HuH-7 (cell line): Measurements from ENCODE around the gene STIM2.
"Not testable (repeated sequence)": the region's sequence is repeated elsewhere in the genome, so short reads cannot be mapped to it uniquely, and the experiment has no call there.

Source experiments
- DNase-seq: peaks from one replicate; pipeline ENCODE4 v3.0.0; 2011; ENCODE audit warnings: low spot score

The STIM2 gene

GRCh38 chr4:26860157-26860921, at the start of gene STIM2:
STIM2 (plus strand) TSS chr4:26860841.
- peak; percentile 95 for DNase-seq

DNA sequence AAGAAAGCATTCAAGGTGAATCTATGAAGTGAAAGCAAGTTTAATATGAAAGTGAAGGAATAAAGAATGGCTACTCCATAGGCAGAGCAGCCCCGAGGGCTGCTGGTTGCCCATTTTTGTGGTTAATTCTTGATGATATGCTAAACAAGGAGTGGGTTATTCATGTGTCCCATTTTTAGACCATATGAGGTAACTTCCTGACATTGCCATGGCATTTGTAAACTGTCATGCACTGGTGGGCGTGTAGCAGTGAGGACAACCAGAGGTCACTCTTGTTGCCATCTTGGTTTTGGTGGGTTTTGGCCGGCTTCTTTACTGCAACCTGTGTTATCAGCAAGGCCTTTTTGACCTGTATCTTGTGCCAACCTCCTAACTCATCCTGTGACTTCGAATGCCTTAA, 49.1 kb upstream of the STIM2 start:
- not testable (repeated sequence) for DNase-seq

DNA sequence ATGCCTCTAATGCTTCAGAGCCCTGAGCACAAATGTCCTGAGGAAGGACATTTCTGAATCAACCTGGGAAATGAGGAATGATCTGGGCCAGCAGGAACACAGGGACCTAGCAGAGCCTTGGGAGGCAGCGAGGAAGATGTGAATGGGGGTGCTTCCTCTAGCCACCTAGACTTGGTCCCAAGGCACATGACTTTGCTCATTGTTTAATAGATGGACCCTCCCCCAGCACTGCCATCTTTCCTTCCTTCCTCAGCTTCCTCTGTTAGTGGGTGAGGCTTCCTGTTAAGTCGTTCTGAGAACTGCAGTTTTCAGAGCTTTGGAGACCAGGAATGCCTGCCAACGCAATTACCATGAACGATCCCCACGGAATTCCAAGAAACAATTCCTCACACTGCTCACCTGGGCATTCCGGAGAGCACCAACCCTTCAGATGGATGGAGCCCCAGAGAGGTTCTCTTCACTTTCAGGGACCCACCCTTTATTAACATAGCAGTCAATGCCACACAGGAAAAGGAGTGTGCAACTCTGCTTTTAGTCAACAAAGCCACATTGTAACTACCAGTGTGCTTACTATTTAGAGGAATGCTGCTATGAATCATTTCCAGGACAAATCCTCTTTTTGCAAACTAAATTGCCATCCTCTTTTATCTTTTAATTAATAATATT, 48.5 kb upstream of the STIM2 start:
- DNase-seq: no peak

GRCh38 chr4:26813698-26814097, 46.9 kb upstream of the STIM2 start:
- DNase-seq: no peak

DNA sequence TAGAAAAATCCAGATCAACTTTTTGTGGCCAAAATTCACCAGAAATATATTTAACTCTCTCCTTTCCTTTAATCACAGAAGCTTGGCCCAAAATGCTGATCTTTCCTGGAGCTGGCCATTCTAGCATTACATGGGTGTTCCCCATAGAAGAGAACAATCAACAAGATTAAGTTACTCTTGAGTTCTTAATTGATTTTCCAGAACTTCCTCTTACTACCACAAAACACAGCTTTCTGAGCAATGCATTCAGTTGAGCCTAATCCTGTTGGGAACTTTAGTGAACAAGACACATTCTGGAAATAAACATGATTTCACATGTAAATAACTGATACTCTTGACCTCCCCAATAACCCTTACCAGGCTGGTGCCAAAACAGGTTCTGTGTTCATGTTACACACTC, 45.4 kb upstream of the STIM2 start:
- no peak for DNase-seq

GRCh38 chr4:26815706-26816105, 44.9 kb upstream of the STIM2 start:
- no peak for DNase-seq

DNA sequence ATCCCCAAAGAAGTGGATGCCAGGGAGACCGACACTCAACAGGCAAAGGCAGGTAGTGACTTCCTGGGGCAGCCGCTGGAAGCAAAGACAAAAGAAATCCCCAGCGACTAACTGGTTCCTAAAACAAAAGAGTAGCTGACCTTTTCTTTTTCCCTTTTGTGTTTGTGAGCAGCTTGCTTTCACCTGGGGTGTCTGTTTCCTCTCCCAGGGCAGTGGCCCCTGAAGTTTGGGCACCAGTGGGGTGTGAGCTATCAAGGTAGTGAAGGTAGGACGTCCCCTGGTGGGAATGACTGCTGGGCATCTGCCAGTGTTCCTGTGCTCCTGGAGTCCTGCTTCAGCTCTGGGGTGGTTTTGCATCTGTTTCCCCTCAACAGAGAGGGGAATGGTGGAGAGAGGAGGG, 41.6 kb upstream of the STIM2 start:
- no peak for DNase-seq

DNA sequence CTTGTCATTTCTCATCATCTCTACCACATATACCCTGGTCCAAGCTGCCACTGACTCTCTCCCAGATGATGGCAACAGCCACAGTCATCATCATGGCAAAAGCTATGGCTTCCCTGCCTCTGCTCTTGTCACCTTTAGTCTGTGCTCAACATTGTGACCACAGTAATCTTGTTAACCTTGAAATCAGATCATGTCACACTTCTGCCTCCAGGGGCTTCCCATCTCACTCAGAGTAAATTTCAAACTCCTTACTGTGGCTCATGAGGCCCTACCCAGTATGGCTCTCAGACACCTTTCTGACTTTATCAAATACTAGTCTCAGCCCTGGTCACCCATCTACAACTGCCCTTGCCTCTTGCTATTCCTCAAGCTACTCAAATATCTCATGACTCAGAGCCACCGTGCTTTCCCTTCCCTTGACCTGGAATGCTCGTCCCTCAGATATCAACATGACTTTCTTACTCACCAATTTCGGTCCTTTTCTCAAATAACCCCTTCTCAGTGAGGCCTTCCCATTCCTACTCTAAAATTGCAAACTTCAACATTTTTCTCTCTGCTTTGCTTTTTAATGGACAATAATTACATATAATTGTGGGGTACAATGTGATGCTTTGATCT, 41.1 kb upstream of the STIM2 start:
- no peak for DNase-seq

GRCh38 chr4:26820346-26820745, 40.3 kb upstream of the STIM2 start:
- no peak for DNase-seq

DNA sequence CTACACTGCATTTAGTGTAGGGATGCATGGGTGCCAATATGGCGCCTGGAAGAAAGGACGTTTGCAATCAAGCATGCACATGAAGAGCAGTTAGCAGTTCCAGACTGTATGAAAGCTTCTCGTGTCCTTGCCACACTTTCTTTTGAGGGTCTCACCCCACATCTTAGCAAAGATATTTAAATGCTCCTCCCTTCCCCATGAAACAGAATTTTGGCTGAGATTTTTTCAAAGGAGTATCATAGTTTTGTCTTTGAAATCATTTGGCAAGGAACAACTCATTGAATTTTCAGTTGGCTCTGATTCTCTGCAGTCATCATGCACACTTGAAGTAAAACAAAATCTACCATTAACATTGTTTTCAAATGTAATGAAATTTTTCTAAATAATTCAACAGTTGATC, 39.6 kb upstream of the STIM2 start:
- no peak for DNase-seq

DNA sequence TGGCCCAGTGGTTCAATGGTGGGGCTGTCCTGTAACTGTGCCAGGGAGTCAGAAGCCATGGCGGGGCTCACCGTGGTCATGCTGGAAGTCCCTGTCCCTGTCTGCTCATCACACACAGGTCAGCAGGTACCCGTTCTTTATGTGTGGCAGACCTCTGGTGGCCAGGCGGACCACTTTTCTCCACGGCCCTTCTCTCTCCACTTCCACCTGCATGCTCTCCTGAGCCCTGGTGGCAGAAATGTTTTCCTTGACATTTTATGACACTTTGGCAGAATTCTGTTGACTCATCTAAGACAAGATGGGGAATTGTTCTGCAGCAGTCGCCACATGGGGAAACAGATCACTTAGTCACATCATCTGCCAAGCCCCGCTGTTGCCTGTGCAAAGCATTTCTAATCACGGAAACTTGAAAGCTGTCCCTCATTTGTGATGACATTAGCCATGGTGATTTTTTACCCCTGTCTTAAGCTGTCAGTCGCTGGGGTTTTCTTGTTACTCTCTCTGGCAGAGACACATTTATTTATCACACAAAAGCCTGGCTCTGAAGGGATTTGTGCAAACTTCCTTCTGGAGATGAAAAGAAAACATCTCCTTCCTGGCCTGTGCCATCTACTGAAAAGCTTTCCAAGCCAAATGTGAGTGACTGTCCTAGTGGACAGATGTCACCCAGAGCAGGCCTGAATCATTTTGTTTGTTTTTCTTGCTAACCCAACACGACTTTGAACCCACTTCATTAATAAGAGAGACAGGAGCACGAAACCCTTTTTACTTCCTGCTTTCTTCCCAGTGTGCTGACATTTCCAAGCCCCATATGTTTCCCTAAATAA, 38.8 kb upstream of the STIM2 start:
- peak; percentile 65 for DNase-seq

DNA sequence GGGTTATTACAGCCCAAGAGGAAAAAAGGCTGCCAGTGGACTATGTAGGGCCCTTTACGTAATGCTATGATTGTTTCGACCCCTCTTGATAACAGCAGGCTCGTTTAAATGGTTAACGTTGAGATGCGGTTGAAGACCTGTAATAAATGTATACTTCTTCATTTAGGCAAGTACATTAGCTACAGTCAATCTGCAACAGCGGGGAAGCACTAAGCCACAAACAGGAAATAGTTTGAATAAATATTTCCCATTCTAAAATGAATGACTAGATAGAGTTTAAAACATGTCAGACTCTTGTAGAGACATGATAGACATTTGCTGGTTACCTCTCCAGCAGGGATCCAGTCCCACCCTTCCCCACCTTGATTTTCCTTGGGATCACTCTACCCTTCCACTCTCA, 38.1 kb upstream of the STIM2 start:
- DNase-seq: no peak

DNA sequence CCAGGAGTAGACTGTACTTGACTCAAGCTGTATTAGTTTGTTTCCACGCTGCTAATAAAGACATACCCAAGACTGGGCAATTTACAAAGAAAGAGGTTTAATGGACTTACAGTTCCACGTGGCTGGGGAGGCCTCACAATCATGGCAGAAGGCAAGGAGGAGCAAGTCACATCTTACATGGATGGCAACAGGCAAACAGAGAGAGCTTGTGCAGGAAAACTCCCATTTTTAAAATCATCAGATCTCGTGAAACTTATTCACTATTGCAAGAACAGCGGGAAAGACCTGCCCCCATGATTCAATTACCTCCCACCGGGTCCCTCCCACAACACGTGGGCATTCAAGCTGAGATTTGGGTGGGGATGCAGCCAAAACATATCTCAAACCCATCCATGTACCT, 37.7 kb upstream of the STIM2 start:
- not testable (repeated sequence) for DNase-seq

DNA sequence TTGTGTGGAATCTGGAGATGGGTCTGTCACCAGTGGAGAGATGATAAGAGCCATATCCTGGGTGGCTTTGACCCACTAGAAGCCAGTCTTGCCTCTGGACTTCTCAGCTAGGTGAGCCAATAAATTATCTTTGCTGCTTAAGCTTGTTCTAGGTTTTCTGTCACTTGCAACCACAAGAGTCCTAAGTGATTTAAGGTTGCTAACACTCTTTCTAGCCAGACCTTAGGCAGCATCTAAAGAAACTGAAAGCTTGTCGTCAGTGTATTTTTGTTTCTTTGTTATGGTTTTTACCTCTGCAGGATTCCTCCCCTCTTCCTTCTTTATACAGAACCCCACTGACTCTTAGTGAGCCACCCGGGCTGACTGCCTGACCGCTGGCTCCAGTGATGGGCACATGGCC, 37.1 kb upstream of the STIM2 start:
- DNase-seq: no peak

DNA sequence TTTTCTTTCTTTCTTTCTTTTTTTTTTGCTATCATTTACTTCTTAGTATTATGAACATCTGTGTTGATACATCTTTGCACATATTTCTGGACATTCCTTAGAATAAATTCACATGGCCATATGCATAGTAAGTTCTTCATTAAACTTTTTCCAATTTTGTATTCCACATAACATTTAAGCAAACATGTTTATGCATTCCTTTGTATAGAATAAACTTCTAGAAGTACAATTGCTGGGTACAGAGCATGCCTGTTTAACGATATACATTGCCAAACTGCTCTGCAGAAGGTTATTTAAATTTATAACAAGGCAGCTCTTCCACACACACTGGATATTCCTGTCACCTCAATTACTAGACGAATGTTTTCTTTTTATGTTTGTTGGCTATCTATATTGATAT, 36.0 kb upstream of the STIM2 start:
- DNase-seq: no peak

DNA sequence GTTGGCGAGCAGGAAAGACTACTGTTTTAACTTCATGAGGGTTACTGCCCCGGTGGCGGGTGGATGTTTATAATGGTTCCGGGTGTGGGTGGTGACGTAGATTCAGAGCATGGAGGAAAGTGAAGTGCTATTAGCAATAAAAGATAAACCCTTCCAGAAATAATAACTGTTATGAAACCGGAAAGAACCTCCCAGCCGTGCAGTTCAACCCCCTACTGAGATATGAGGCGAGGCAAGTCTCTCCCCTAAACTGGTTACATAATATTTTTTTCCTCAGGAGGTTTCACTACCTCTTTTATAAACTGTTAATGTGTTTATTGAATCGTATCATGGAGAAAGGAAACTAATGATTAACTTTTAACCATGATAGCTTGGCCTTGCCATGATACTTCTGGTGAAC, 33.9 kb upstream of the STIM2 start:
- no peak for DNase-seq

DNA sequence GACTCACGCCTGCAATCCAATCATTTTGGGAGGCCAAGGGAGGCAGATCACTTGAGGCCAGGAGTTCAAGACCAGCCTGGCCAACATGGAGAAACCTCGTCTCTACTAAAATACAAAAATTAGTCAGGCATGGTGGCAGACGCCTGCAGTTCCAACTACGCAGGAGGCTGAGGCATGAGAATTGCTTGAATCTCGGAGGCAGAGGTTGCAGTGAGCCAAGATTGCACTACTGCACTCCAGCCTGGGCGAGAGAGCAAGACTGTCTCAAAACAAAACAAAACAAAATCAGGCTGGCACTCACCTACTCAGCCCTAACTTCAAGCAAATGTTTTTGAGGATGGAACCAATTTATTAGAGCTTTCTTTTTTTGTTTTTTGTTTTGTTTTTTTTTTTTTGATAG, 33.3 kb upstream of the STIM2 start:
- not testable (repeated sequence) for DNase-seq

GRCh38 chr4:26827798-26828197, 32.8 kb upstream of the STIM2 start:
- DNase-seq: no peak

- DNase-seq: no peak
These were observed 31.6 kb upstream of the STIM2 start for GRCh38 chr4:26829018-26829417.

GRCh38 chr4:26830033-26830432, 30.6 kb upstream of the STIM2 start:
- no peak for DNase-seq

GRCh38 chr4:26830701-26831100, 29.9 kb upstream of the STIM2 start:
- DNase-seq: no peak

DNA sequence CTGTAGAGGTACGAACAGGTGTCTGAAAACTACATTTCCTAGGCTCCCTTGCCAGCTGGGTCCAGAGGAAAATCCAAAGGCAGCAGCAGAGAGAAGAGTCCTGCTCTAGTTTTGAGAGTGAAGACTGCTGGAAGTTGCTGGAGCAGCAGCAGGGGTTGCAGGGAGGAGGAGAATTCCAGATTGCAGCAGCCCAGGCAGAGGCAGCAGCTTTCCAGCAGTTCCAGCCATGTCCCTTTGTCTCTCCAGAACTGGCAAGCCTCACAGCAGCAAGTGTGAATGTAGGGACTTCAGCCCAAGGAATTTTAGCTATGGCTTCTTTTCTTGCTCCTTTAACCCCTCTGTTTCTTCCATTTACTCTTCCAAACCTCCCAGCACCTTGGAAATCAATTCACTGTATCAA, 24.1 kb upstream of the STIM2 start:
- no peak for DNase-seq
